ENCODE data around the gene TNFAIP8. TPM values are rescaled to one million over a fixed set of nuclear protein-coding genes. Genes with fewer than 3 reads are reported as not detected.

The TNFAIP8 gene
- total and polyA plus RNA-seq, 2 experiments from 2014 or later, result 10.6 to 29.2 TPM

GRCh38 chr5:119313658-119314605 is 41.9 kb upstream of the TNFAIP8 start (continued):
- TF ChIP-seq ZNF462 (CRISPR knock-in tag; IDR thresholded peaks at IDR 0.05) (no peak), REST (IDR thresholded peaks at IDR 0.05; ENCODE audit: unreplicated experiment) (no peak), CREB1 (CRISPR knock-in tag; IDR thresholded peaks at IDR 0.05; ENCODE audit: low read depth) (no peak), EZH2 (IDR thresholded peaks at IDR 0.05; ENCODE audit: low read depth, unreplicated experiment) (no peak), STAT1 (IDR thresholded peaks at IDR 0.05; ENCODE audit: unreplicated experiment) (no peak), CTCF (conservative IDR thresholded peaks at IDR 0.05; ENCODE audit: low read depth in 2 of 2) (no peak), JUNB (IDR thresholded peaks at IDR 0.05; ENCODE audit: unreplicated experiment) (no peak), POLR2AphosphoS5 (IDR thresholded peaks at IDR 0.05; ENCODE audit: low read depth) (no peak), ZNF331 (CRISPR knock-in tag; IDR thresholded peaks at IDR 0.05; ENCODE audit: low read depth) (no peak), ZNF114 (CRISPR knock-in tag; IDR thresholded peaks at IDR 0.05) (no peak), NANOG (IDR thresholded peaks at IDR 0.05; ENCODE audit: borderline replicate concordance) (no peak)

All from GM23338 (cell line).